Thoracic aorta (tissue), 2 donors: ENCODE measurements around the gene USP32. TPM values are rescaled to one million over a fixed set of nuclear protein-coding genes. Genes with fewer than 3 reads are reported as not detected.

Experiments used
- ATAC-seq: fragments of 150-250 bp; one replicate; pipeline ENCODE4 v1.8.0; 2017; ENCODE audit warnings: low read depth; ENCODE audit not compliant: insufficient number of reproducible peaks, low FRiP score
- DNase-seq: peaks from one replicate; pipeline ENCODE4 v3.0.0-alpha.2; 2020; ENCODE audit warnings: low spot score
- H3K27ac ChIP-seq, 2 donors: fragments of 200-600 bp; sonication (generic); 1 replicate in 1 of 2; 2 replicates in 1 of 2; pipeline ENCODE4 v1.5.1; 2016; ENCODE audit warnings: mild to moderate bottlenecking in 2 of 2, moderate library complexity in 2 of 2
- H3K27me3 ChIP-seq: fragments of 200-600 bp; sonication (generic); replicated peaks from 2 replicates; pipeline ENCODE4 v1.6.0; 2016; ENCODE audit warnings: mild to moderate bottlenecking; ENCODE audit not compliant: insufficient read depth
- H3K36me3 ChIP-seq: fragments of 200-600 bp; sonication (generic); one replicate; pipeline ENCODE4 v1.5.1; 2016
- H3K4me1 ChIP-seq, 2 donors: fragments of 200-600 bp; sonication (generic); 1 replicate in 1 of 2; 2 replicates in 1 of 2; pipeline versions ENCODE4 v1.5.1 to v1.6.0; 2016; ENCODE audit warnings: low read depth in 2 of 2, mild to moderate bottlenecking in 1 of 2; ENCODE audit not compliant: control insufficient read depth in 1 of 2
- H3K4me3 ChIP-seq: fragments of 200-600 bp; sonication (generic); 2 replicates; pipeline ENCODE4 v1.5.1; 2016; ENCODE audit warnings: mild to moderate bottlenecking
- H3K9me3 ChIP-seq: fragments of 200-600 bp; sonication (generic); 2 replicates; pipeline ENCODE4 v1.5.1; 2016
- CTCF ChIP-seq: fragments of 200-600 bp; sonication (generic); IDR thresholded peaks from one replicate; pipeline ENCODE4 v1.5.1; 2019; ENCODE audit warnings: antibody characterized with exemption
- total RNA-seq, 2 donors: library from RNA; depleted of rRNA; stranded (reverse); fragments of >200 nt; gene quantifications; one replicate each; pipeline versions ENCODE4 v1.1.0 to v1.2.3, GENCODE V29; 2016

The USP32 gene
- total RNA-seq, 2 donors from 2014 or later, result 24.8 to 58.4 TPM

GRCh38 chr17:60135951-60136666, 255.8 kb downstream of the USP32 start:
- no peak for TF ChIP-seq CTCF
- peaks cover 9 to 30% of the 10 kb centered on the region in 2 donors for H3K4me1 ChIP-seq
- no peak for ATAC-seq
- H3K9me3 ChIP-seq, result no peaks in the 10 kb centered on the region
- H3K4me3 ChIP-seq, result peak overlapping the region; percentile 86
- H3K27me3 ChIP-seq, result peaks cover 9% of the 10 kb centered on the region
- no peak overlapping the region for H3K27ac ChIP-seq
- H3K36me3 ChIP-seq, result peaks cover 3% of the 10 kb centered on the region
- no peak for DNase-seq

- Histone ChIP-seq H3K9me3 (no peaks in the 10 kb centered on the region), H3K27ac (peak overlapping the region in 1 of 2 donors; percentile 58), H3K36me3 (peaks cover 3% of the 10 kb centered on the region), H3K4me3 (peak overlapping the region; percentile 86), H3K27me3 (peaks cover 1% of the 10 kb centered on the region), H3K4me1 (peaks cover 9 to 28% of the 10 kb centered on the region in 2 donors)
- peak; percentile 85 for ATAC-seq
- TF ChIP-seq CTCF, result no peak
- DNase-seq, result peak; percentile 41
Observed at GRCh38 chr17:60135151-60135950, 256.6 kb downstream of the USP32 start.

- Histone ChIP-seq H3K4me3 (peak overlapping the region; percentile 86), H3K36me3 (peaks cover 3% of the 10 kb centered on the region), H3K4me1 (peaks cover 9 to 23% of the 10 kb centered on the region in 2 donors), H3K27ac (peak overlapping the region in 1 of 2 donors; percentile 58), H3K9me3 (no peaks in the 10 kb centered on the region), H3K27me3 (no peaks in the 10 kb centered on the region)
- no peak for ATAC-seq
- TF ChIP-seq CTCF, result no peak
- no peak for DNase-seq
Observed at GRCh38 chr17:60134396-60135150, 257.4 kb downstream of the USP32 start.

GRCh38 chr17:60130466-60130865, 261.5 kb downstream of the USP32 start:
- peaks cover 9 to 16% of the 10 kb centered on the region in 2 donors for H3K4me1 ChIP-seq
- TF ChIP-seq CTCF, result no peak
- ATAC-seq (no peak), DNase-seq (no peak)
- peaks cover 3% of the 10 kb centered on the region for H3K36me3 ChIP-seq
- H3K4me3 ChIP-seq, result no peak overlapping the region
- H3K27me3 ChIP-seq, result no peaks in the 10 kb centered on the region
- H3K9me3 ChIP-seq, result no peaks in the 10 kb centered on the region
- no peak overlapping the region for H3K27ac ChIP-seq

- no peak for TF ChIP-seq CTCF
- peaks cover 3% of the 10 kb centered on the region for H3K36me3 ChIP-seq
- ATAC-seq (no peak), DNase-seq (no peak)
- H3K27ac ChIP-seq, result no peak overlapping the region
- no peak overlapping the region for H3K4me3 ChIP-seq
- H3K4me1 ChIP-seq, result peaks cover 2 to 7% of the 10 kb centered on the region in 2 donors
- no peaks in the 10 kb centered on the region for H3K9me3 ChIP-seq
- H3K27me3 ChIP-seq, result no peaks in the 10 kb centered on the region
Observed at GRCh38 chr17:60129164-60129563, 262.8 kb downstream of the USP32 start.
